K562 (cell line): ENCODE measurements around the gene CYP46A1. TPM values are rescaled to one million over a fixed set of nuclear protein-coding genes. Genes with fewer than 3 reads are reported as not detected.

Source experiments
- TFAM ChIP-seq: fragments of 250-450 bp; sonication (Bioruptor Pico); conservative IDR thresholded peaks from 2 replicates; pipeline ENCODE4 v1.5.0; 2021; ENCODE audit warnings: mild to moderate bottlenecking, moderate library complexity
- ZBTB43 ChIP-seq: sonication (generic); formaldehyde crosslinking; IDR thresholded peaks from 2 replicates; pipeline ENCODE4 v1.8.0; 2023; ENCODE audit warnings: mild to moderate bottlenecking, missing genetic modification reagents
- ZKSCAN1 ChIP-seq: fragments of 150-350 bp; IDR thresholded peaks from 2 replicates; pipeline ENCODE4 v1.6.1; 2016; ENCODE audit warnings: low read depth, low read length
- ZNF512 ChIP-seq: IDR thresholded peaks from 2 replicates; pipeline ENCODE4 v1.6.1; 2016; ENCODE audit warnings: missing genetic modification characterization, missing compliant biosample characterization
- ZNF592 ChIP-seq: fragments of 450-650 bp; IDR thresholded peaks from 2 replicates; pipeline ENCODE4 v1.6.1; 2017; ENCODE audit warnings: antibody characterized with exemption, mild to moderate bottlenecking
- polyA plus RNA-seq, 8 experiments: library from polyadenylated mRNA; depleted of rRNA in 4 of 8; stranded (reverse) in 5 of 8; unstranded in 3 of 8; fragments of >200 nt; fragmentation: Nextera tagmentation in 2 of 8; fragmentation: Illumina TruSeq in 1 of 8; extraction: Ambion mirVana in 2 of 8; extraction: Trizol in 1 of 8; gene quantifications; 2 replicates each; pipeline versions ENCODE4 v1.2.1 to v1.2.3, GENCODE V29; 2011 to 2014; ENCODE audit warnings: inconsistent platforms in 1 of 8, missing spikeins in 1 of 8
- total RNA-seq, 7 experiments: library from RNA; depleted of rRNA in 6 of 7; stranded (reverse); fragments of >200 nt in 6 of 7; fragmentation: Illumina TruSeq in 2 of 7; extraction: Trizol in 2 of 7; gene quantifications; 2 replicates each; pipeline versions ENCODE4 v1.2.1 to v1.2.3, GENCODE V29; 2011 to 2021; ENCODE audit warnings: low replicate concordance in 1 of 7

CYP46A1 gene
- total and polyA plus RNA-seq, 9 of the 15 experiments (the other 6 are each of a cell fraction or from before 2014, with no cell fraction given), result not detected

- no peak for TF ChIP-seq TFAM
- no peak for TF ChIP-seq ZNF512
- TF ChIP-seq ZBTB43 (CRISPR knock-in tag), result no peak
- TF ChIP-seq ZKSCAN1, result no peak
- TF ChIP-seq ZNF592, result no peak
These were observed 1.1 kb downstream of the CYP46A1 start (continued) for GRCh38 chr14:99685151-99685591.
